OCI-LY7 (cell line): ENCODE measurements around the gene CTH.

Experiments used
- EZH2phosphoT487 ChIP-seq: fragments of 200-600 bp; sonication (generic); IDR thresholded peaks from 2 replicates; pipeline ENCODE4 v1.6.1; 2018; ENCODE audit warnings: low read depth, borderline replicate concordance, mild to moderate bottlenecking, mixed run types, antibody characterized with exemption, low read length, moderate library complexity, mixed read lengths
- TF ChIP-seq, protein P1 (sequence below): fragments of 200-600 bp; sonication (generic); conservative IDR thresholded peaks from 2 replicates; pipeline ENCODE4 v1.5.1; 2014; ENCODE audit warnings: mild to moderate bottlenecking, antibody characterized with exemption, low read length, moderate library complexity, mixed read lengths

DNA sequence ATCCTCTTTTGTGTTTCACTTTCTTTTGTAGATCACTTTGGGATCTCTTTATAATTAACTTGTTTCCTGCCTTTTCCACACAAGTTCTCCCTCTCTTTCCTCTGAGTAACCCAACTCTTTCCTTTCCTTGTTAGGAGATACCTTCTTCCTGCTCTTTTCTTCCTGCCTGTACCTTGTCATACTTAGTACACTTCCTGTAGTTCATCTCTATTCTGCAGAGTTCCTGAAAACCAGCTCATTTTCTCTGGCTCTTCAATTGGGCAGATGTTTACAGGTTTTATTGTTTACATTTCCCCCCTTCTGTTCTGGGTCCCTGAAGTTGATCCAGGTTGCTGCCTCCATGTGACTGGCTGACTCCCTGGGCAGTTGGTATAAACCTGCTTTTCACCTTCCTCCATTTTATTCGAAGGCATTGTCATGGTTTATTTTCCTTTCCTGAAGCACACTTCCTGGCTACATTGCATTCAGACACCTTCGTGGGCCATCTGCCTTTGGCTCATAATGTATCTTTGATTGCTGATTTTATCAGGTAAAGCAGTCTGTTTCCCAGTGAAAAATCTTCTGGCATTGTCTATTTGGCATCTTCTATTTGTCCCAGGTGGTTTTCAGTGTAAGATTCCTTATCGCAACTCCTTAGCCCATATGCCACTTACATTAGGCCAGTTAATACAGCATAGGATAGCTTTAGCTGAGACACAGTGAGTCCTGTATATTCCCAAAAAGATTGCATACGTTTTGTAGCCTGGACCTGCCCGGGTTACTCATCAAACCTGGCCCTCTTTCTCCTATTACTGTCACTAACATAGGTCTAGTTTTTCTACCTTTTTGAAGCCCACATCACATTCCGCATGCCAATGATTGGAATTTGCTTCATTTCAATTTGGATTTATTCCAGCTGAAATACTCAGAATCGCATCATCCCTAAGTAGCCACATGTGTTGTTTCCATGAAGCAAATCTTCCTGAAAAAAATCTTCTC is 15.4 kb downstream of the CTH start:
- TF ChIP-seq, protein P1, sequence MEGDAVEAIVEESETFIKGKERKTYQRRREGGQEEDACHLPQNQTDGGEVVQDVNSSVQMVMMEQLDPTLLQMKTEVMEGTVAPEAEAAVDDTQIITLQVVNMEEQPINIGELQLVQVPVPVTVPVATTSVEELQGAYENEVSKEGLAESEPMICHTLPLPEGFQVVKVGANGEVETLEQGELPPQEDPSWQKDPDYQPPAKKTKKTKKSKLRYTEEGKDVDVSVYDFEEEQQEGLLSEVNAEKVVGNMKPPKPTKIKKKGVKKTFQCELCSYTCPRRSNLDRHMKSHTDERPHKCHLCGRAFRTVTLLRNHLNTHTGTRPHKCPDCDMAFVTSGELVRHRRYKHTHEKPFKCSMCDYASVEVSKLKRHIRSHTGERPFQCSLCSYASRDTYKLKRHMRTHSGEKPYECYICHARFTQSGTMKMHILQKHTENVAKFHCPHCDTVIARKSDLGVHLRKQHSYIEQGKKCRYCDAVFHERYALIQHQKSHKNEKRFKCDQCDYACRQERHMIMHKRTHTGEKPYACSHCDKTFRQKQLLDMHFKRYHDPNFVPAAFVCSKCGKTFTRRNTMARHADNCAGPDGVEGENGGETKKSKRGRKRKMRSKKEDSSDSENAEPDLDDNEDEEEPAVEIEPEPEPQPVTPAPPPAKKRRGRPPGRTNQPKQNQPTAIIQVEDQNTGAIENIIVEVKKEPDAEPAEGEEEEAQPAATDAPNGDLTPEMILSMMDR, result no peak
- no peak for TF ChIP-seq EZH2phosphoT487
